Measurements from ENCODE around the gene FLT4. TPM values are rescaled to one million over a fixed set of nuclear protein-coding genes. Genes with fewer than 3 reads are reported as not detected.

FLT4 gene
- polyA plus RNA-seq, 1 donor from 2014 or later: 0.04 TPM

GRCh38 chr5:180642181-180642775 lies 7.1 kb downstream of the FLT4 start:
- no peak overlapping the region for H3K4me2 ChIP-seq (ENCODE audit: low read length)
- no peaks in the 10 kb centered on the region for H3K36me3 ChIP-seq (ENCODE audit: insufficient read depth, low read length)
- no peaks in the 10 kb centered on the region for H3F3A ChIP-seq (ENCODE audit: insufficient read depth, low read length, poor library complexity, severe bottlenecking)
- H3K9me2 ChIP-seq (ENCODE audit: insufficient read depth, low read length): no peaks in the 10 kb centered on the region
- no peak overlapping the region for H2AFZ ChIP-seq (ENCODE audit: low read depth, low read length)
- peaks cover 4% of the 10 kb centered on the region for H3K27me3 ChIP-seq (ENCODE audit: insufficient read depth, low read depth, low read length)
- H3K27ac ChIP-seq (ENCODE audit: low read length): no peak overlapping the region
- no peak overlapping the region for H3K9ac ChIP-seq (ENCODE audit: low read length)
- TF ChIP-seq SMC3 (conservative IDR thresholded peaks at IDR 0.05; ENCODE audit: poor library complexity) (no peak), MXI1 (conservative IDR thresholded peaks at IDR 0.05; ENCODE audit: poor library complexity, severe bottlenecking) (no peak), RAD21 (conservative IDR thresholded peaks at IDR 0.05) (no peak), CTCF (IDR thresholded peaks at IDR 0.05; ENCODE audit: poor library complexity, severe bottlenecking) (no peak), REST (IDR thresholded peaks at IDR 0.05; ENCODE audit: borderline replicate concordance) (no peak), POLR2AphosphoS5 (IDR thresholded peaks at IDR 0.05) (no peak)
- no peak overlapping the region for H3K4me3 ChIP-seq (ENCODE audit: low read length)
- H3K79me2 ChIP-seq (replicated peaks; ENCODE audit: insufficient read depth, low read length): no peaks in the 10 kb centered on the region
- no peaks in the 10 kb centered on the region for H4K20me1 ChIP-seq (ENCODE audit: insufficient read depth)
- no peaks in the 10 kb centered on the region for H3K9me3 ChIP-seq (ENCODE audit: low read length)

GRCh38 chr5:180641566-180641900 lies 7.9 kb downstream of the FLT4 start:
- Histone ChIP-seq H3K36me3 (ENCODE audit: insufficient read depth, low read length) (no peaks in the 10 kb centered on the region), H3K79me2 (replicated peaks; ENCODE audit: insufficient read depth, low read length) (no peaks in the 10 kb centered on the region), H3K9ac (ENCODE audit: low read length) (no peak overlapping the region), H2AFZ (ENCODE audit: low read depth, low read length) (no peak overlapping the region), H3F3A (ENCODE audit: insufficient read depth, low read length, poor library complexity, severe bottlenecking) (no peaks in the 10 kb centered on the region), H3K9me2 (ENCODE audit: insufficient read depth, low read length) (no peaks in the 10 kb centered on the region), H3K4me3 (ENCODE audit: low read length) (no peak overlapping the region), H3K4me2 (ENCODE audit: low read length) (no peak overlapping the region), H3K27me3 (ENCODE audit: insufficient read depth, low read depth, low read length) (no peaks in the 10 kb centered on the region), H3K27ac (ENCODE audit: low read length) (no peak overlapping the region), H4K20me1 (ENCODE audit: insufficient read depth) (no peaks in the 10 kb centered on the region), H3K9me3 (ENCODE audit: low read length) (no peaks in the 10 kb centered on the region)
- no peak for TF ChIP-seq EP300 (conservative IDR thresholded peaks at IDR 0.05; ENCODE audit: poor library complexity, severe bottlenecking)
- no peak for TF ChIP-seq CTCF (IDR thresholded peaks at IDR 0.05; ENCODE audit: poor library complexity, severe bottlenecking)
- TF ChIP-seq EZH2 (IDR thresholded peaks at IDR 0.05; ENCODE audit: borderline replicate concordance, insufficient read depth, low read length, poor library complexity, severe bottlenecking): no peak
- TF ChIP-seq SMC3 (conservative IDR thresholded peaks at IDR 0.05; ENCODE audit: poor library complexity): no peak
- TF ChIP-seq MXI1 (conservative IDR thresholded peaks at IDR 0.05; ENCODE audit: poor library complexity, severe bottlenecking): no peak
- no peak for TF ChIP-seq TAF1 (IDR thresholded peaks at IDR 0.05; ENCODE audit: low read depth)
- TF ChIP-seq POLR2AphosphoS5 (IDR thresholded peaks at IDR 0.05): no peak
